IMR-90 (cell line): ENCODE data around the gene RIOK1.

Source experiments
- CEBPB ChIP-seq: IDR thresholded peaks from 2 replicates; pipeline ENCODE4 v1.6.1; 2012; ENCODE audit warnings: low read depth, low read length, improper control_type of control experiment
- CHD1 ChIP-seq: IDR thresholded peaks from 2 replicates; pipeline ENCODE4 v1.6.1; 2012; ENCODE audit warnings: low read depth, low read length, improper control_type of control experiment
- FOS ChIP-seq: fragments of 150-350 bp; IDR thresholded peaks from 2 replicates; pipeline ENCODE4 v1.6.1; 2016; ENCODE audit warnings: low read depth, low read length
- MAZ ChIP-seq: IDR thresholded peaks from 2 replicates; pipeline ENCODE4 v1.6.1; 2012; ENCODE audit warnings: low read depth, mild to moderate bottlenecking, low read length, improper control_type of control experiment, moderate library complexity, borderline replicate concordance
- POLR2A ChIP-seq: IDR thresholded peaks from 2 replicates; pipeline ENCODE4 v1.6.1; 2012; ENCODE audit warnings: mild to moderate bottlenecking, low read depth, low read length
- RAD21 ChIP-seq: IDR thresholded peaks from 2 replicates; pipeline ENCODE4 v1.6.1; 2012; ENCODE audit warnings: low read length, improper control_type of control experiment
- RCOR1 ChIP-seq: IDR thresholded peaks from 2 replicates; pipeline ENCODE4 v1.6.1; 2012; ENCODE audit warnings: mild to moderate bottlenecking, low read length, improper control_type of control experiment; ENCODE audit not compliant: insufficient replicate concordance
- SMC3 ChIP-seq: fragments of 150-350 bp; IDR thresholded peaks from 2 replicates; pipeline ENCODE4 v1.6.1; 2016; ENCODE audit warnings: low read depth, mild to moderate bottlenecking, antibody characterized with exemption, low read length, moderate library complexity
- TF ChIP-seq, protein P1 (sequence below): conservative IDR thresholded peaks from 2 replicates; pipeline ENCODE4 v1.5.1; 2012; ENCODE audit warnings: mild to moderate bottlenecking, low read depth, low read length, improper control_type of control experiment

DNA sequence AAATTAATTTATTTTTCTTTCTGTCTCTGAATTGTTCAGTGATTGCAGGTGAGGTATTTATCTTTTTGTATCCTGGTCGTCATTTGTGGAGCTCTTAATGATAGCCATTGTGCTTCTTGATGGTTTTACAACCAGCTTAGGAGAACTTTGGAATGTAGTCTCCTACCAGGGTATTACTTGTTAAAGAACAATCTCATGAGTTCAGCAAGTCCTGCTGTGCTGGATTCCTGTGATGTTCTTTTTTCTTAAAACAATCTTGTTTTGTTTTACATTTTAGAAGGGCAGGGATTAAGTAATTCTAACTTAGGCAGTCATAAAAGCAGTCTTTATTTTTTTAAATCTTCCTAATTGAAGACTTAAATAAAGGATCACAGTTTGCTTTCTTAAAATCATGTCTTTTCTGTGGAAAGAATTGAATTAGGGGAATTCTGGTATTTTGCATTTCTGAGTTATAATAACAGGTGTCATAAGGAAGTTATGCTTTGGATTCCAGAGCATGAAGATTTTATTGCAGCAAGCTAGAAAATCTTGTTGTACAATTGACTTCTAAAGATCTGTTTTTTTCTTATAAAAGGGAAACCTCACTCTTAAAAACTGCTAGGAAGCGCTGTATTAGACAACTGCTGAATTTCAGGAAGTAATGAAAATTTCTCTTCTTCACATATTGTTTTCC, 23.7 kb downstream of the RIOK1 start:
- TF ChIP-seq, protein P1, sequence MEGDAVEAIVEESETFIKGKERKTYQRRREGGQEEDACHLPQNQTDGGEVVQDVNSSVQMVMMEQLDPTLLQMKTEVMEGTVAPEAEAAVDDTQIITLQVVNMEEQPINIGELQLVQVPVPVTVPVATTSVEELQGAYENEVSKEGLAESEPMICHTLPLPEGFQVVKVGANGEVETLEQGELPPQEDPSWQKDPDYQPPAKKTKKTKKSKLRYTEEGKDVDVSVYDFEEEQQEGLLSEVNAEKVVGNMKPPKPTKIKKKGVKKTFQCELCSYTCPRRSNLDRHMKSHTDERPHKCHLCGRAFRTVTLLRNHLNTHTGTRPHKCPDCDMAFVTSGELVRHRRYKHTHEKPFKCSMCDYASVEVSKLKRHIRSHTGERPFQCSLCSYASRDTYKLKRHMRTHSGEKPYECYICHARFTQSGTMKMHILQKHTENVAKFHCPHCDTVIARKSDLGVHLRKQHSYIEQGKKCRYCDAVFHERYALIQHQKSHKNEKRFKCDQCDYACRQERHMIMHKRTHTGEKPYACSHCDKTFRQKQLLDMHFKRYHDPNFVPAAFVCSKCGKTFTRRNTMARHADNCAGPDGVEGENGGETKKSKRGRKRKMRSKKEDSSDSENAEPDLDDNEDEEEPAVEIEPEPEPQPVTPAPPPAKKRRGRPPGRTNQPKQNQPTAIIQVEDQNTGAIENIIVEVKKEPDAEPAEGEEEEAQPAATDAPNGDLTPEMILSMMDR, result no peak
- TF ChIP-seq RAD21, result no peak
- TF ChIP-seq POLR2A, result no peak
- no peak for TF ChIP-seq CHD1
- no peak for TF ChIP-seq RCOR1
- TF ChIP-seq FOS, result no peak
- no peak for TF ChIP-seq MAZ
- TF ChIP-seq SMC3, result no peak
- TF ChIP-seq CEBPB, result no peak
